ENCODE results near the gene SPACA1.

DNA sequence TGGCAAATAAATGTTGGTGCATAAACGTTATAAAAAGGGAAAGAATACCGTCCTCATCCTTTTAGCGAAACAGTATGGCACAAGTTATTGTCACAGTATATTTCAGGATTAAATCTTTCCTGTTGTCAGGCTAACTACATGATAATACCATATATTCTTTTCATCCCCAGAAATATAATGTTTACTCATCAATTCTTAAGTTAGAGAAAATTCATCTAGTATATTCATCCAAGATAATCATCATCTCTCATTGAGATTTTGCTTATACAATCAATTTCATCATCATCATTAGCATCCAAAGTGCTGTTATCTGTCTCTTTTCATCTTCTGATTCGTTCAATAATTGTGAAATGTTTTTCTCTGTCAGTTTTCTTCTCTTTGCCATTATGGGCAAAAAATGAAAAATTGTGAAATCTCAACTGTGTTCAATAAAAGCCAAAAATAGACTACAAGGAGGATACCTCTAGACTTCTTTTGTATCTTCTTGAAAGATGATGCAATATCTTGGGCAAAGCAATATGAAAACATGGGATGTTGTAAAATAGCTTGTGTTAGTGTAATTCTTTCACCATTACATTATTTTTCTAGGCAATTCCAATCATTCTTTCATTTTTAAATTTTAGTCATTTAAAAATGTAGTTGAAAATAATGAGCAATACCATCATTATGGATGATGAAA is 2.6 kb downstream of the SPACA1 start:
- TF ChIP-seq L3MBTL2 (IDR thresholded peaks at IDR 0.05) (no peak), TEAD2 (tag; IDR thresholded peaks at IDR 0.05) (no peak), TCF7L2 (IDR thresholded peaks at IDR 0.05; ENCODE audit: low read depth, low read length) (no peak), ZNF217 (CRISPR knock-in tag; IDR thresholded peaks at IDR 0.05) (no peak), ZNF354B (CRISPR knock-in tag; IDR thresholded peaks at IDR 0.05) (no peak), RCOR1 (IDR thresholded peaks at IDR 0.05; ENCODE audit: borderline replicate concordance in 1 of 2, low read depth in 2 of 2, low read length in 2 of 2) (no peak), MLLT1 (IDR thresholded peaks at IDR 0.05) (no peak), POLR2A (conservative IDR thresholded peaks at IDR 0.05) (no peak), GATAD2B (IDR thresholded peaks at IDR 0.05; ENCODE audit: borderline replicate concordance) (no peak), ZBTB49 (CRISPR knock-in tag; IDR thresholded peaks at IDR 0.05; ENCODE audit: borderline replicate concordance) (no peak), PATZ1 (CRISPR knock-in tag; IDR thresholded peaks at IDR 0.05; ENCODE audit: borderline replicate concordance) (no peak)

Measured in K562 (cell line).